Measurements from ENCODE around the gene ACOT11.

- TF ChIP-seq SIN3A (IDR thresholded peaks at IDR 0.05; ENCODE audit: low read depth, low read length) (no peak), ZBTB4 (CRISPR knock-in tag; IDR thresholded peaks at IDR 0.05) (no peak), CTCF (IDR thresholded peaks at IDR 0.05 in 2 of 3, conservative IDR thresholded peaks at IDR 0.05 in 1 of 3; ENCODE audit: control insufficient read depth in 2 of 3, extremely low read depth in 1 of 3, insufficient read depth in 1 of 3, low read depth in 3 of 3, low read length in 3 of 3) (no peak), POLR2A (IDR thresholded peaks at IDR 0.05; ENCODE audit: low read depth, low read length) (no peak), ATF7 (IDR thresholded peaks at IDR 0.05; ENCODE audit: low read depth) (no peak), YY1 (IDR thresholded peaks at IDR 0.05; ENCODE audit: low read depth, low read length) (no peak), RFX5 (IDR thresholded peaks at IDR 0.05; ENCODE audit: low read depth, low read length) (no peak), NR2C2 (IDR thresholded peaks at IDR 0.05; ENCODE audit: borderline replicate concordance, control insufficient read depth, insufficient read length, low read depth) (no peak), NBN (IDR thresholded peaks at IDR 0.05) (no peak), NRF1 (conservative IDR thresholded peaks at IDR 0.05; ENCODE audit: low read depth, low read length) (no peak)
These were observed 62.0 kb downstream of the ACOT11 start for GRCh38 chr1:54610048-54610447.
